ENCODE measurements around the gene TBX20.
"Not testable (repeated sequence)": the region's sequence is repeated elsewhere in the genome, so short reads cannot be mapped to it uniquely, and the experiment has no call there.

The TBX20 gene

GRCh38 chr7:35167158-35167557 lies 86.7 kb downstream of the TBX20 start:
- not testable (repeated sequence) for DNase-seq (ENCODE audit: low read depth in 2 of 3, low spot score in 1 of 3)

- DNase-seq (ENCODE audit: low read depth in 2 of 3, low spot score in 1 of 3) = not testable (repeated sequence)
These were observed 92.7 kb downstream of the TBX20 start for GRCh38 chr7:35161059-35161740.
